Prostate gland (tissue), 2 donors: ENCODE measurements around the gene CST1. TPM values are rescaled to one million over a fixed set of nuclear protein-coding genes. Genes with fewer than 3 reads are reported as not detected.
"Not testable (repeated sequence)": the region's sequence is repeated elsewhere in the genome, so short reads cannot be mapped to it uniquely, and the experiment has no call there.

Experiments
- DNase-seq: peaks from one replicate; pipeline ENCODE4 v3.0.0-alpha.2; 2019; ENCODE audit warnings: low spot score
- H3K27ac ChIP-seq, 2 donors: fragments of 200-600 bp; sonication (generic); 2 replicates each; pipeline ENCODE4 v1.5.1; 2017 to 2019
- H3K27me3 ChIP-seq: fragments of 200-600 bp; sonication (generic); replicated peaks from 2 replicates; pipeline ENCODE4 v1.5.1; 2019; ENCODE audit not compliant: insufficient read depth
- H3K36me3 ChIP-seq, 2 donors: fragments of 200-600 bp; sonication (generic); 1 replicate in 1 of 2; 2 replicates in 1 of 2; pipeline versions ENCODE4 v1.5.1 to v1.8.1; 2017 to 2019
- H3K4me1 ChIP-seq: fragments of 200-600 bp; sonication (generic); replicated peaks from 2 replicates; pipeline ENCODE4 v1.5.1; 2019
- H3K4me3 ChIP-seq, 2 donors: fragments of 200-600 bp; sonication (generic); 2 replicates each; pipeline ENCODE4 v1.5.1; 2017 to 2019
- H3K9me3 ChIP-seq: fragments of 200-600 bp; sonication (generic); 2 replicates; pipeline ENCODE4 v1.5.1; 2017
- CTCF ChIP-seq, 4 experiments: fragments of 200-600 bp in 2 of 4; fragments of 450-650 bp in 2 of 4; sonication (generic) in 2 of 4; IDR thresholded peaks; 1 replicate in 3 of 4; 2 replicates in 1 of 4; pipeline ENCODE4 v1.5.1; 2016 to 2019; ENCODE audit warnings: antibody characterized with exemption in 4 of 4, mild to moderate bottlenecking in 2 of 4, moderate library complexity in 2 of 4
- POLR2A ChIP-seq: fragments of 450-650 bp; IDR thresholded peaks from one replicate; pipeline ENCODE4 v1.6.1; 2016; ENCODE audit warnings: antibody characterized with exemption, mild to moderate bottlenecking
- POLR2AphosphoS5 ChIP-seq: sonication (generic); formaldehyde crosslinking; IDR thresholded peaks from one replicate; pipeline ENCODE4 v1.6.1; 2017; ENCODE audit warnings: antibody characterized with exemption
- whole genome bisulfite sequencing: methylation state at CpG from one replicate; pipeline ENCODE4 v1.1.5; 2018; 5-methylcytosine and 5-hydroxymethylcytosine counted together
- intact Hi-C: fragments of 100-400 bp; cut with DNase I; formaldehyde crosslinking; loops from one replicate; pipeline ENCODE4 v1.14.2; 2022
- total RNA-seq, 2 donors: library from RNA; depleted of rRNA; stranded (reverse); fragments of >200 nt; gene quantifications; one replicate each; pipeline ENCODE4 v1.1.0, GENCODE V29; 2016

The CST1 gene
- total RNA-seq, 2 donors from 2014 or later = 1.2 to 8.3 TPM

- H3K4me1 ChIP-seq, H3K27ac ChIP-seq, H3K27me3 ChIP-seq, H3K9me3 ChIP-seq, H3K36me3 ChIP-seq, H3K4me3 ChIP-seq, intact Hi-C loops: not testable (repeated sequence)
- TF ChIP-seq CTCF (IDR thresholded peaks at IDR 0.05) = peak in 2 of 4 experiments; percentile 13 to 50
- DNase-seq = peak; percentile 31
- WGBS = 48% methylated on average over 2 of the region's 2 CpGs
Measured at GRCh38 chr20:23723659-23724307, 27.0 kb downstream of the CST1 start.

GRCh38 chr20:23722851-23723250, 27.9 kb downstream of the CST1 start:
- H3K27me3 ChIP-seq, H3K36me3 ChIP-seq, H3K9me3 ChIP-seq, DNase-seq, H3K4me3 ChIP-seq, H3K4me1 ChIP-seq, H3K27ac ChIP-seq, intact Hi-C loops: not testable (repeated sequence)
- WGBS = 53% methylated on average over 5 of the region's 5 CpGs

- H3K27ac ChIP-seq = no peak overlapping the region
- 17% methylated on average over 1 of the region's 1 CpG for WGBS
- DNase-seq = no peak
- intact Hi-C loops = no loop called here
- H3K4me3 ChIP-seq = no peak overlapping the region
- H3K4me1 ChIP-seq = no peaks in the 10 kb centered on the region
- no peaks in the 10 kb centered on the region for H3K9me3 ChIP-seq
- no peaks in the 10 kb centered on the region for H3K36me3 ChIP-seq
- TF ChIP-seq POLR2AphosphoS5 = no peak
- TF ChIP-seq POLR2A = no peak
- TF ChIP-seq CTCF (IDR thresholded peaks at IDR 0.05) = no peak
- H3K27me3 ChIP-seq = no peaks in the 10 kb centered on the region
Measured at GRCh38 chr20:23721962-23722361, 28.8 kb downstream of the CST1 start.

GRCh38 chr20:23719351-23719750, 31.4 kb downstream of the CST1 start:
- DNase-seq, H3K4me3 ChIP-seq, H3K27ac ChIP-seq, H3K27me3 ChIP-seq, H3K36me3 ChIP-seq, H3K9me3 ChIP-seq, intact Hi-C loops, H3K4me1 ChIP-seq: not testable (repeated sequence)
- WGBS = 51% methylated on average over 9 of the region's 9 CpGs

GRCh38 chr20:23711778-23712177, 39.0 kb downstream of the CST1 start:
- H3K27me3 ChIP-seq, H3K9me3 ChIP-seq, H3K4me1 ChIP-seq, H3K4me3 ChIP-seq, intact Hi-C loops, DNase-seq, H3K27ac ChIP-seq, H3K36me3 ChIP-seq: not testable (repeated sequence)

GRCh38 chr20:23710771-23711170, 40.0 kb downstream of the CST1 start:
- no peaks in the 10 kb centered on the region for H3K4me1 ChIP-seq
- no peak overlapping the region for H3K27ac ChIP-seq
- H3K4me3 ChIP-seq = no peak overlapping the region
- H3K36me3 ChIP-seq = no peaks in the 10 kb centered on the region
- TF ChIP-seq POLR2A (no peak), CTCF (IDR thresholded peaks at IDR 0.05) (no peak), POLR2AphosphoS5 (no peak)
- 97% methylated on average over 4 of the region's 4 CpGs for WGBS
- DNase-seq = no peak
- H3K9me3 ChIP-seq = no peaks in the 10 kb centered on the region
- intact Hi-C loops = no loop called here
- H3K27me3 ChIP-seq = no peaks in the 10 kb centered on the region
